Uterus (tissue), 2 donors: ENCODE results near the gene PANK2.

ENCODE experiments used
- CTCF ChIP-seq, 4 experiments: fragments of 200-600 bp in 2 of 4; fragments of 450-650 bp in 2 of 4; sonication (generic) in 2 of 4; IDR thresholded peaks; one replicate each; pipeline ENCODE4 v1.5.1; 2016 to 2019; ENCODE audit warnings: antibody characterized with exemption in 4 of 4, mild to moderate bottlenecking in 2 of 4, moderate library complexity in 1 of 4
- POLR2A ChIP-seq, 2 donors: fragments of 450-650 bp; IDR thresholded peaks; one replicate each; pipeline ENCODE4 v1.6.1; 2016; ENCODE audit warnings: antibody characterized with exemption in 2 of 2, mild to moderate bottlenecking in 1 of 2, moderate library complexity in 1 of 2

GRCh38 chr20:3896302-3896701 lies 7.1 kb downstream of the PANK2 start:
- TF ChIP-seq CTCF (IDR thresholded peaks at IDR 0.05): no peak
- no peak for TF ChIP-seq POLR2A (IDR thresholded peaks at IDR 0.05)
